HFF-Myc (cell line): ENCODE results near the gene ADAP2.
"Not testable (repeated sequence)": the region's sequence is repeated elsewhere in the genome, so short reads cannot be mapped to it uniquely, and the experiment has no call there.

ENCODE experiments used
- DNase-seq: peaks from one replicate; pipeline ENCODE4 v3.0.0-alpha.2; 2011; ENCODE audit warnings: low read depth; ENCODE audit errors: extremely low read depth
- H3K4me3 ChIP-seq: replicated peaks from 2 replicates; pipeline ENCODE4 v1.5.1; 2011; ENCODE audit warnings: low read depth, mild to moderate bottlenecking, control low read depth, low read length
- CTCF ChIP-seq: IDR thresholded peaks from 2 replicates; pipeline ENCODE4 v1.5.1; 2012; ENCODE audit warnings: mild to moderate bottlenecking, low read depth, low read length, control low read depth; ENCODE audit errors: missing control alignments

Gene ADAP2

GRCh38 chr17:30975042-30975820 lies 53.5 kb downstream of the ADAP2 start:
- TF ChIP-seq CTCF: no peak
- no peak for DNase-seq

GRCh38 chr17:30979919-30980318 lies 58.2 kb downstream of the ADAP2 start:
- H3K4me3 ChIP-seq, DNase-seq: not testable (repeated sequence)

More at GRCh38 chr17:30975042-30975820, 53.5 kb downstream of the ADAP2 start:
- no peak overlapping the region for H3K4me3 ChIP-seq

- TF ChIP-seq CTCF: no peak
Measured at GRCh38 chr17:30981531-30982519, 60.1 kb downstream of the ADAP2 start.

GRCh38 chr17:30982855-30983254 lies 61.1 kb downstream of the ADAP2 start:
- H3K4me3 ChIP-seq: no peak overlapping the region
- no peak for TF ChIP-seq CTCF
- DNase-seq: no peak

More at GRCh38 chr17:30981531-30982519, 60.1 kb downstream of the ADAP2 start:
- H3K4me3 ChIP-seq: no peak overlapping the region
- DNase-seq: no peak

- H3K4me3 ChIP-seq: no peak overlapping the region
- DNase-seq: no peak
- no peak for TF ChIP-seq CTCF
Measured at GRCh38 chr17:30990458-30990857, 68.7 kb downstream of the ADAP2 start.

GRCh38 chr17:30992551-30992950 lies 70.8 kb downstream of the ADAP2 start:
- TF ChIP-seq CTCF: no peak
- DNase-seq: no peak
- H3K4me3 ChIP-seq: no peak overlapping the region

- no peak for TF ChIP-seq CTCF
- DNase-seq: no peak
- no peak overlapping the region for H3K4me3 ChIP-seq
Measured at GRCh38 chr17:30995347-30995746, 73.6 kb downstream of the ADAP2 start.
